H1 (cell line): ENCODE measurements around the gene PDE4D. TPM values are rescaled to one million over a fixed set of nuclear protein-coding genes. Genes with fewer than 3 reads are reported as not detected.

Experiments
- CTCF ChIA-PET: fragments of 300-600 bp; sonication (Branson Sonifier 250); formaldehyde crosslinking; loops from one replicate; lab custom pipeline; 2021; ENCODE audit not compliant: partially characterized antibody; lab: Charles Lee
- POLR2A ChIA-PET: fragments of 300-600 bp; sonication (Branson Sonifier 250); formaldehyde crosslinking; loops from one replicate; lab custom pipeline; 2021; ENCODE audit warnings: inconsistent platforms; ENCODE audit not compliant: partially characterized antibody; lab: Charles Lee
- DNase-seq, 2 experiments: peaks; one replicate each; pipeline versions ENCODE4 v3.0.0 to v3.0.0-alpha.2; 2010 to 2022; ENCODE audit warnings: low spot score in 2 of 2, low read depth in 1 of 2, mixed read lengths in 1 of 2
- FAIRE-seq: peaks from 2 replicates; lab custom pipeline; 2011; peaks lifted over from hg19 to GRCh38; lab: Jason Lieb, UNC
- H2AFZ ChIP-seq: 2 replicates; pipeline ENCODE4 v1.8.1; 2012; ENCODE audit warnings: low read length, inconsistent platforms
- H2AK5ac ChIP-seq: 2 replicates; pipeline ENCODE4 v1.6.1; 2013; ENCODE audit warnings: low read depth, low read length
- H2BK120ac ChIP-seq: replicated peaks from 2 replicates; pipeline ENCODE3; 2013; ENCODE audit warnings: low read depth, low read length, inconsistent platforms
- H2BK12ac ChIP-seq: 2 replicates; pipeline ENCODE4 v1.6.1; 2013; ENCODE audit warnings: low read depth, low read length
- H2BK15ac ChIP-seq: 2 replicates; pipeline ENCODE4 v1.6.1; 2013; ENCODE audit warnings: low read length
- H2BK20ac ChIP-seq: 2 replicates; pipeline ENCODE4 v1.6.1; 2013; ENCODE audit warnings: low read length
- H2BK5ac ChIP-seq: 2 replicates; pipeline ENCODE4 v1.6.1; 2013; ENCODE audit warnings: low read depth, low read length
- H3K14ac ChIP-seq: 2 replicates; pipeline ENCODE4 v1.6.1; 2013; ENCODE audit warnings: inconsistent platforms; ENCODE audit not compliant: insufficient read length
- H3K18ac ChIP-seq: 2 replicates; pipeline ENCODE4 v1.6.1; 2013; ENCODE audit warnings: low read length; ENCODE audit errors: extremely low read depth
- H3K23ac ChIP-seq: 2 replicates; pipeline ENCODE4 v1.6.1; 2013; ENCODE audit warnings: inconsistent platforms; ENCODE audit not compliant: insufficient read length
- H3K23me2 ChIP-seq: 2 replicates; pipeline ENCODE4 v1.6.1; 2013; ENCODE audit warnings: low read depth, low read length
- H3K27ac ChIP-seq: 2 replicates; pipeline ENCODE4 v1.6.1; 2011; ENCODE audit warnings: low read depth, low read length, inconsistent platforms
- H3K27me3 ChIP-seq, 4 experiments: replicated peaks in 1 of 4; 1 replicate in 1 of 4; 2 replicates in 3 of 4; pipeline versions ENCODE4 v1.6.1 to v1.8.1; 2011 to 2013; ENCODE audit warnings: low read length in 3 of 4, mild to moderate bottlenecking in 3 of 4, inconsistent platforms in 2 of 4, mixed read lengths in 2 of 4, moderate library complexity in 1 of 4; ENCODE audit not compliant: control insufficient read depth in 3 of 4, insufficient read depth in 3 of 4; ENCODE audit errors: extremely low read depth in 1 of 4
- H3K36me3 ChIP-seq, 4 experiments: 2 replicates each; pipeline versions ENCODE4 v1.6.1 to v1.8.1; 2011 to 2013; ENCODE audit warnings: mild to moderate bottlenecking in 4 of 4, low read length in 3 of 4, moderate library complexity in 2 of 4, control low read depth in 1 of 4, inconsistent platforms in 1 of 4; ENCODE audit not compliant: insufficient read depth in 4 of 4, control insufficient read depth in 2 of 4
- H3K4ac ChIP-seq: replicated peaks from 2 replicates; pipeline ENCODE3; 2013; ENCODE audit warnings: low read length, low read depth, mixed read lengths, inconsistent platforms; ENCODE audit not compliant: insufficient read length
- H3K4me1 ChIP-seq, 4 experiments: replicated peaks in 1 of 4; 1 replicate in 1 of 4; 2 replicates in 3 of 4; pipeline versions ENCODE4 v1.6.1 to v1.8.1; 2011 to 2013; ENCODE audit warnings: low read length in 3 of 4, inconsistent platforms in 2 of 4, mixed read lengths in 1 of 4; ENCODE audit not compliant: insufficient read depth in 4 of 4, control insufficient read depth in 3 of 4
- H3K4me2 ChIP-seq, 2 experiments: 2 replicates each; pipeline versions ENCODE4 v1.6.1 to v1.8.1; 2011 to 2013; ENCODE audit warnings: low read depth in 2 of 2, low read length in 2 of 2, control low read depth in 1 of 2, inconsistent platforms in 1 of 2, mild to moderate bottlenecking in 1 of 2; ENCODE audit not compliant: insufficient read depth in 1 of 2
- H3K4me3 ChIP-seq, 4 experiments: fragments of 200-600, 300-600 bp in 1 of 4; sonication (generic), shearing (Covaris generic), sonication (Bioruptor Twin) in 1 of 4; 2 replicates each; pipeline versions ENCODE4 v1.5.1 to v1.8.1; 2011 to 2016; ENCODE audit warnings: low read length in 4 of 4, low read depth in 3 of 4, control low read depth in 2 of 4, inconsistent platforms in 2 of 4, mild to moderate bottlenecking in 2 of 4, mixed read lengths in 1 of 4, moderate library complexity in 1 of 4; ENCODE audit not compliant: insufficient read depth in 2 of 4; ENCODE audit errors: extremely low read depth in 1 of 4
- H3K56ac ChIP-seq: replicated peaks from 2 replicates; pipeline ENCODE3; 2013; ENCODE audit warnings: low read depth, mild to moderate bottlenecking, mixed read lengths, low read length, inconsistent platforms; ENCODE audit not compliant: insufficient read length
- H3K79me1 ChIP-seq: 2 replicates; pipeline ENCODE4 v1.6.1; 2013; ENCODE audit warnings: low read depth, low read length, control low read depth
- H3K79me2 ChIP-seq, 2 experiments: 2 replicates each; pipeline versions ENCODE4 v1.6.1 to v1.8.1; 2012 to 2013; ENCODE audit warnings: low read length in 2 of 2, mild to moderate bottlenecking in 2 of 2, inconsistent platforms in 1 of 2; ENCODE audit not compliant: insufficient read depth in 2 of 2, control insufficient read depth in 1 of 2
- H3K9ac ChIP-seq, 4 experiments: replicated peaks in 1 of 4; 1 replicate in 1 of 4; 2 replicates in 3 of 4; pipeline versions ENCODE4 v1.6.1 to v1.8.1; 2011 to 2013; ENCODE audit warnings: low read depth in 3 of 4, low read length in 3 of 4, control low read depth in 2 of 4, mild to moderate bottlenecking in 2 of 4, moderate library complexity in 2 of 4, inconsistent platforms in 1 of 4; ENCODE audit errors: extremely low read depth in 1 of 4
- H3K9me3 ChIP-seq, 2 experiments: 2 replicates each; pipeline versions ENCODE4 v1.6.1 to v1.8.1; 2012 to 2013; ENCODE audit warnings: mild to moderate bottlenecking in 2 of 2, moderate library complexity in 2 of 2, control low read depth in 1 of 2, inconsistent platforms in 1 of 2, low read depth in 1 of 2, low read length in 1 of 2, mixed read lengths in 1 of 2; ENCODE audit not compliant: insufficient read depth in 2 of 2
- H4K20me1 ChIP-seq, 2 experiments: replicated peaks in 1 of 2; 2 replicates each; pipeline versions ENCODE3 to v1.8.1; 2011 to 2013; ENCODE audit warnings: inconsistent platforms in 2 of 2, low read length in 2 of 2, mild to moderate bottlenecking in 1 of 2; ENCODE audit not compliant: insufficient read depth in 2 of 2, control insufficient read depth in 1 of 2
- H4K5ac ChIP-seq: 2 replicates; pipeline ENCODE4 v1.6.1; 2013; ENCODE audit warnings: low read length, low read depth, mixed read lengths, inconsistent platforms; ENCODE audit not compliant: insufficient read length
- H4K8ac ChIP-seq: 2 replicates; pipeline ENCODE4 v1.8.0; 2013; ENCODE audit warnings: mild to moderate bottlenecking, moderate library complexity, low read length, inconsistent platforms; ENCODE audit not compliant: insufficient read depth; ENCODE audit errors: extremely low read depth
- H4K91ac ChIP-seq: replicated peaks from 2 replicates; pipeline ENCODE3; 2013; ENCODE audit warnings: low read length, mixed read lengths, inconsistent platforms; ENCODE audit not compliant: insufficient read length
- CEBPB ChIP-seq: IDR thresholded peaks from 2 replicates; pipeline ENCODE4 v1.6.1; 2012; ENCODE audit warnings: low read depth, low read length
- CHD1 ChIP-seq: IDR thresholded peaks from 2 replicates; pipeline ENCODE4 v1.6.1; 2012; ENCODE audit warnings: low read depth, low read length, improper control_type of control experiment
- EP300 ChIP-seq, 2 experiments: IDR thresholded peaks; 1 replicate in 1 of 2; 2 replicates in 1 of 2; pipeline ENCODE4 v1.6.1; 2011 to 2012; ENCODE audit warnings: low read depth in 2 of 2, low read length in 2 of 2, mild to moderate bottlenecking in 2 of 2, borderline replicate concordance in 1 of 2, inconsistent platforms in 1 of 2, moderate library complexity in 1 of 2
- KDM4A ChIP-seq: IDR thresholded peaks from one replicate; pipeline ENCODE4 v1.7.1; 2012; ENCODE audit warnings: low read depth, mild to moderate bottlenecking, moderate library complexity, low read length, inconsistent platforms; ENCODE audit not compliant: severe bottlenecking
- MAFK ChIP-seq: IDR thresholded peaks from 2 replicates; pipeline ENCODE4 v1.6.1; 2012; ENCODE audit warnings: low read depth, mild to moderate bottlenecking, improper control_type of control experiment, low read length
- RBBP5 ChIP-seq: IDR thresholded peaks from 2 replicates; pipeline ENCODE4 v1.7.1; 2012; ENCODE audit warnings: low read depth, mild to moderate bottlenecking, inconsistent platforms, low read length, moderate library complexity, borderline replicate concordance
- RXRA ChIP-seq: IDR thresholded peaks from 2 replicates; pipeline ENCODE4 v1.6.1; 2011; ENCODE audit warnings: low read depth, mild to moderate bottlenecking, low read length, moderate library complexity; ENCODE audit not compliant: insufficient read depth
- SAP30 ChIP-seq: fragments of 300-600 bp; sonication (generic); IDR thresholded peaks from 2 replicates; pipeline ENCODE4 v1.7.1; 2012; ENCODE audit warnings: low read length, moderate library complexity, mild to moderate bottlenecking, inconsistent platforms; ENCODE audit not compliant: insufficient read depth, insufficient replicate concordance
- SIX5 ChIP-seq: IDR thresholded peaks from 2 replicates; pipeline ENCODE4 v1.6.1; 2011; ENCODE audit warnings: mild to moderate bottlenecking, low read depth, low read length
- TAF1 ChIP-seq: IDR thresholded peaks from 2 replicates; pipeline ENCODE4 v1.6.1; 2011; ENCODE audit warnings: mild to moderate bottlenecking, low read depth, low read length
- WGBS, 2 experiments: shearing (Covaris generic) in 1 of 2; methylation state at CpG; one replicate each; pipeline versions ENCODE4 v1.1.6 to v1.1.7; 2013 to 2015; ENCODE audit warnings: low lambda C conversion rate in 2 of 2, mixed read lengths in 2 of 2, inconsistent platforms in 1 of 2, low coverage in 1 of 2, missing lambda C conversion rate in 1 of 2; ENCODE audit not compliant: insufficient replicate concordance in 2 of 2, insufficient coverage in 1 of 2, insufficient read length in 1 of 2; ENCODE audit errors: extremely low coverage in 1 of 2, missing lambda C conversion rate in 1 of 2; 5-methylcytosine and 5-hydroxymethylcytosine counted together
- polyA plus RNA-seq, 7 experiments: library from polyadenylated mRNA; depleted of rRNA in 3 of 7; stranded (reverse) in 5 of 7; unstranded in 2 of 7; fragments of >200 nt in 5 of 7; fragments of 200-250 nt in 2 of 7; gene quantifications; 1 replicate in 5 of 7; 2 replicates in 1 of 7; 4 replicates in 1 of 7; pipeline versions ENCODE4 v1.2.1 to v1.2.3, GENCODE V29; 2011 to 2013; ENCODE audit warnings: missing spikeins in 2 of 7, mixed read lengths in 2 of 7
- total RNA-seq: library from RNA; stranded (reverse); fragmentation: NEBNext Ultra II Directional; extraction: Animal tissue kit (Norgen Biotek cat#: 25700); gene quantifications from 2 replicates; pipeline ENCODE4 v1.2.1, GENCODE V29; 2021
- TF ChIP-seq, protein P1 (sequence below): IDR thresholded peaks from 2 replicates; pipeline ENCODE4 v1.6.1; 2012; ENCODE audit warnings: inconsistent platforms

Gene PDE4D
- total and polyA plus RNA-seq, 2 of the 8 experiments (the other 6 are each of a cell fraction or from before 2014, with no cell fraction given): 2.3 to 3.7 TPM

DNA sequence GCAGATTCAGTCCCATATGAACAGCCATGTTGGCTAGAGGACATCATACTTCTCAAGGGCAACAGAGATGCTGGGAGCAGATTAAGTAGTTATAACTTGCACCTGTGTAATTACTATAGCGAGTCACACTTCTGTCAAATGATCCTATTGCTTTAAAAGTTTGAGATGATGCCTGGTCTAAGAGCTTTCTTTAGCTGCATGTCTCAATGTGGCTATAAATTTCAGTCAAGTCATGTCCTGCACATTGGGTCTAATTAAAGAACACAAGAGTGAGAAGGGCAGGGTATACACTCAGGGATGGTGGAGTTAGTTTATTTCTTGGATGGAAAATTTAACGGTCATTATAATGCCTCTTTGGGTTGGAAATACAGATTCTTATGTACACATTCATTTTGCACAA, 753.4 kb downstream of the PDE4D start:
- no peak overlapping the region for H2AK5ac ChIP-seq
- no peaks in the 10 kb centered on the region for H3K4me1 ChIP-seq
- no peaks in the 10 kb centered on the region for H3K79me1 ChIP-seq
- H4K91ac ChIP-seq: no peak overlapping the region
- H3K9ac ChIP-seq: no peak overlapping the region
- H4K20me1 ChIP-seq: peaks cover 0 to 1% of the 10 kb centered on the region in 2 experiments
- no peak overlapping the region for H3K4ac ChIP-seq
- no peaks in the 10 kb centered on the region for H3K9me3 ChIP-seq
- no peak overlapping the region for H2BK12ac ChIP-seq
- H3K27ac ChIP-seq: no peak overlapping the region
- WGBS, 2 experiments: 93% methylated on average over 2 of the region's 2 CpGs; no CpG with 5 or more reads in 1 of the 2 experiments
- no peak overlapping the region for H2AFZ ChIP-seq
- H2BK20ac ChIP-seq: no peak overlapping the region
- no peaks in the 10 kb centered on the region for H3K27me3 ChIP-seq
- POLR2A ChIA-PET: interaction anchor here (1.3 kb wide), 1 partner anchor 13 kb away, joined by 6 read pairs; no protein-coding TSS in a partner anchor
- no peak overlapping the region for H3K14ac ChIP-seq
- no peak overlapping the region for H3K4me3 ChIP-seq
- no peak overlapping the region for H3K18ac ChIP-seq
- H4K5ac ChIP-seq: no peak overlapping the region
- H3K23me2 ChIP-seq: no peaks in the 10 kb centered on the region
- H4K8ac ChIP-seq: no peak overlapping the region
- H3K56ac ChIP-seq: no peak overlapping the region
- no peak overlapping the region for H3K4me2 ChIP-seq
- no peaks in the 10 kb centered on the region for H3K79me2 ChIP-seq
- DNase-seq (no peak), FAIRE-seq (no peak)
- no peak for TF ChIP-seq CEBPB
- no peak for TF ChIP-seq MAFK
- TF ChIP-seq CHD1: no peak
- no peak for TF ChIP-seq SIX5
- TF ChIP-seq SAP30: no peak
- TF ChIP-seq RXRA: no peak
- TF ChIP-seq RBBP5: no peak
- TF ChIP-seq, protein P1, sequence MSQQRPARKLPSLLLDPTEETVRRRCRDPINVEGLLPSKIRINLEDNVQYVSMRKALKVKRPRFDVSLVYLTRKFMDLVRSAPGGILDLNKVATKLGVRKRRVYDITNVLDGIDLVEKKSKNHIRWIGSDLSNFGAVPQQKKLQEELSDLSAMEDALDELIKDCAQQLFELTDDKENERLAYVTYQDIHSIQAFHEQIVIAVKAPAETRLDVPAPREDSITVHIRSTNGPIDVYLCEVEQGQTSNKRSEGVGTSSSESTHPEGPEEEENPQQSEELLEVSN: no peak
- no peak for TF ChIP-seq KDM4A
- TF ChIP-seq EP300 (IDR thresholded peaks at IDR 0.05; ENCODE audit: borderline replicate concordance in 1 of 2, low read depth in 2 of 2, low read length in 2 of 2): no peak
- no peak for TF ChIP-seq TAF1
- H3K36me3 ChIP-seq: no peaks in the 10 kb centered on the region
- no peak overlapping the region for H3K23ac ChIP-seq
- H2BK15ac ChIP-seq: no peak overlapping the region
- no peak overlapping the region for H2BK5ac ChIP-seq
- H2BK120ac ChIP-seq: no peak overlapping the region
- CTCF ChIA-PET: no interaction called here
